Osteocyte (in vitro differentiated cells): ENCODE results near the gene DDX24. TPM values are rescaled to one million over a fixed set of nuclear protein-coding genes. Genes with fewer than 3 reads are reported as not detected.
A peak's percentile ranks its signal among the peaks of the same experiment; 100 is the strongest.

Experiments used
- DNase-seq: peaks from one replicate; pipeline ENCODE4 v3.0.0; 2021; ENCODE audit warnings: mixed read lengths; ENCODE audit not compliant: unreplicated experiment; ENCODE audit errors: extremely low spot score
- H3K27ac Mint-ChIP-seq: one replicate; pipeline ENCODE4 v1.8.0; 2021; ENCODE audit warnings: mild to moderate bottlenecking, mixed read lengths; ENCODE audit not compliant: unreplicated experiment
- H3K27me3 Mint-ChIP-seq: one replicate; pipeline ENCODE4 v1.8.0; 2021; ENCODE audit warnings: mixed read lengths; ENCODE audit not compliant: unreplicated experiment
- H3K36me3 Mint-ChIP-seq: one replicate; pipeline ENCODE4 v1.8.0; 2021; ENCODE audit warnings: mixed read lengths; ENCODE audit not compliant: unreplicated experiment
- H3K4me1 Mint-ChIP-seq: one replicate; pipeline ENCODE4 v1.8.0; 2021; ENCODE audit warnings: mixed read lengths; ENCODE audit not compliant: unreplicated experiment
- H3K4me3 Mint-ChIP-seq: one replicate; pipeline ENCODE4 v1.8.0; 2021; ENCODE audit warnings: mild to moderate bottlenecking, moderate library complexity, mixed read lengths; ENCODE audit not compliant: unreplicated experiment
- H3K9me3 Mint-ChIP-seq: one replicate; pipeline ENCODE4 v1.8.0; 2021; ENCODE audit warnings: mixed read lengths; ENCODE audit not compliant: unreplicated experiment
- CTCF ChIP-seq: fragments of 200-600 bp; sonication (generic); IDR thresholded peaks from 2 replicates; pipeline ENCODE4 v1.5.0; 2021; ENCODE audit warnings: antibody characterized with exemption, mild to moderate bottlenecking, moderate library complexity
- total RNA-seq: library from RNA; stranded (reverse); gene quantifications from 2 replicates; pipeline ENCODE4 v1.2.1, GENCODE V29; 2021

DDX24 gene
- total RNA-seq, 1 donor from 2014 or later, result 167 TPM

GRCh38 chr14:94112513-94113063, 31.6 kb upstream of the DDX24 start:
- peaks cover 11% of the 10 kb centered on the region for H3K27me3 Mint-ChIP-seq
- no peaks in the 10 kb centered on the region for H3K36me3 Mint-ChIP-seq
- H3K4me3 Mint-ChIP-seq, result no peak overlapping the region
- no peak for DNase-seq
- H3K4me1 Mint-ChIP-seq, result peaks cover 9% of the 10 kb centered on the region
- no peak overlapping the region for H3K27ac Mint-ChIP-seq
- no peaks in the 10 kb centered on the region for H3K9me3 Mint-ChIP-seq
- no peak for TF ChIP-seq CTCF

- Mint-ChIP-seq H3K27me3 (peaks cover 4% of the 10 kb centered on the region), H3K9me3 (no peaks in the 10 kb centered on the region), H3K4me1 (peaks cover 9% of the 10 kb centered on the region), H3K27ac (no peak overlapping the region), H3K4me3 (no peak overlapping the region), H3K36me3 (no peaks in the 10 kb centered on the region)
- no peak for TF ChIP-seq CTCF
- peak; percentile 83 for DNase-seq
Measured at GRCh38 chr14:94111276-94112095, 30.5 kb upstream of the DDX24 start.

DNA sequence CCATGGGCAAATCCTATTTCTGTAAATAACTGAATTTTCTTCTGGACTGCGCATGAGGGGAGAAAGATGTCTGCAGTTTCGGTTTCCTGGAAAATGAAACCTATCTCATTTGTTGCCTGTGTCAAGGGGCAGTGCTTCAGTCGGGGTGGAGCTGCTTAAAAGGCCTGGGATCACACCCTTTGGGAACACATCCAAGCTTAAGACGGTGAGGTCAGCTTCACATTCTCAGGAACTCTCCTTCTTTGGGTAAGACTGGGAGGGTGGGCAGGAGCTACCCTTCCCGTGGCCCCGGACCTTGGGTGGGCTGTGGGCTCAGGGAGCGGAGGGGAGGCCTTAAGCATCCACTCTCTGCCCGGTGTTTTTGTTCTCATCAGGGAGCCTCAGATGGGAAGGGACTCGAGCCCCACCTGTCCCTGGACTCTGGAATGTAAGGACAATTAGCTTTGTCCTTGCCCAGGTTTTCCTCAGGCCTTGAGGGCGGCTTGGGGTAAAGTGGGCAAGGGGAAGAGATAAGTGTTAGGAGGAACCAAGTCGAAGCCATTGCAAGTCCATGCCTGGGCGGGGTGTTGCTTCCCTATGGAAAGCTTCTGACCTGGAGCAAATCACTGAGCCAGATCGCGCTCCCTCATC, 29.7 kb upstream of the DDX24 start, which contains the start of gene IFI27:
Gene IFI27, plus strand, starts transcription at position 185 of the 630 bp plus-strand sequence.
- H3K36me3 Mint-ChIP-seq, result no peaks in the 10 kb centered on the region

DNA sequence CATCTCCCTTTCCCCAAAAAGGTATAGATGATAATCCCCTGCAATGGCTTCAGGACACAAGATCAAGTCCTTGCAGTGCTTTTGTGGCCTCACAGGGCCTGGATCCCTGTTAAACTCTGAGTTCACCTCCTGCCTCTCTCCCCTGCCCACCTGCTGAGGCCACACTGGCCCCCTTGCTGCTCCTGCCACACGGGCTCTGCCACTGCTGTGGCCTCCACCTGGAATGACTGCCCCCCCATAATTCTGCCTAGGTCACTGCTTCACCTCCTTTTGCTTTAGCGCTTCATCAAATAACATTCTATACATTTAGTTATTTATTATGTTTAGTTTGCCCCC, 28.9 kb upstream of the DDX24 start:
- DNase-seq, result peak; percentile 49
- no peak for TF ChIP-seq CTCF
- H3K4me1 Mint-ChIP-seq, result peaks cover 6% of the 10 kb centered on the region
- H3K36me3 Mint-ChIP-seq, result no peaks in the 10 kb centered on the region
- H3K27me3 Mint-ChIP-seq, result no peaks in the 10 kb centered on the region
- no peak overlapping the region for H3K27ac Mint-ChIP-seq
- H3K9me3 Mint-ChIP-seq, result no peaks in the 10 kb centered on the region
- no peak overlapping the region for H3K4me3 Mint-ChIP-seq

More for the DNA sequence above, 29.7 kb upstream of the DDX24 start, which contains the start of gene IFI27:
- peak; percentile 27 for DNase-seq
- TF ChIP-seq CTCF, result no peak
- Mint-ChIP-seq H3K4me1 (peaks cover 9% of the 10 kb centered on the region), H3K4me3 (no peak within 1 kb of the TSS), H3K27me3 (no peaks in the 10 kb centered on the region), H3K9me3 (no peaks in the 10 kb centered on the region), H3K27ac (no peak within 1 kb of the TSS)

DNA sequence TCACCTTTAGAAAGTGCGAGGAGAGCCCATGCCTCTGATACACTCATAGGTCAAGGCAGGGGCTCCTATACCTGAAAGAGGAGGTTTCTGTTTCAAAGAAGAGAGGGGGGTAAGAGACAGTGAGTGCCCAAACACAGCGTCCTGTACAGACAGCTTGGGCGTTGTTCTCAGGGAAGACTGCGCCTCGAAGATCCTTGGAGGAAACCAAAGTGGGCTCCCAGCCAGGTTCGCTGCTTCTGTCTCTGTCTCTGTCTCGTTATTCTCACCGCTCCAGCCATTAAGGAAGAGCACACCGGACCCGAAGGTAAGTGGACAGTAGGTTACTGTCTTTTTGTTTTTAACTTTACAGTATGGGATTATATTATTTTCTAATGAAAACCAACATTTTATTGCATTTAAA, 23.7 kb upstream of the DDX24 start:
- TF ChIP-seq CTCF, result no peak
- Mint-ChIP-seq H3K9me3 (no peaks in the 10 kb centered on the region), H3K4me1 (peaks cover 5% of the 10 kb centered on the region), H3K36me3 (no peaks in the 10 kb centered on the region), H3K27ac (no peak overlapping the region), H3K27me3 (no peaks in the 10 kb centered on the region), H3K4me3 (no peak overlapping the region)
- DNase-seq, result no peak
